Sigmoid colon (tissue), 7 donors: ENCODE measurements around the gene HK1. TPM values are rescaled to one million over a fixed set of nuclear protein-coding genes. Genes with fewer than 3 reads are reported as not detected.

Experiments
- DNase-seq: peaks from one replicate; pipeline ENCODE4 v3.0.0-alpha.2; 2019
- H3K27ac ChIP-seq, 4 donors: fragments of 200-600 bp; sonication (generic); one replicate each; pipeline ENCODE4 v1.5.1; 2016 to 2019; ENCODE audit warnings: mild to moderate bottlenecking in 1 of 4
- H3K27me3 ChIP-seq, 3 donors: fragments of 200-600 bp; sonication (generic); one replicate each; pipeline ENCODE4 v1.5.1; 2019; ENCODE audit warnings: mild to moderate bottlenecking in 1 of 3
- H3K36me3 ChIP-seq, 4 donors: fragments of 200-600 bp; sonication (generic); one replicate each; pipeline ENCODE4 v1.5.1; 2016 to 2019
- H3K4me1 ChIP-seq, 4 donors: fragments of 200-600 bp; sonication (generic); one replicate each; pipeline ENCODE4 v1.5.1; 2017 to 2019
- H3K4me3 ChIP-seq, 4 donors: fragments of 200-600 bp; sonication (generic); one replicate each; pipeline ENCODE4 v1.5.1; 2017 to 2019; ENCODE audit warnings: mild to moderate bottlenecking in 2 of 4, moderate library complexity in 1 of 4
- H3K9me3 ChIP-seq, 4 donors: fragments of 200-600 bp in 3 of 4; sonication (generic) in 3 of 4; one replicate each; pipeline versions ENCODE4 v1.5.1 to v1.6.1; 2013 to 2019
- EP300 ChIP-seq, 4 donors: sonication (generic); formaldehyde crosslinking; IDR thresholded peaks; one replicate each; pipeline ENCODE4 v1.6.1; 2017; ENCODE audit warnings: antibody characterized with exemption in 4 of 4
- POLR2A ChIP-seq, 2 donors: fragments of 450-650 bp; IDR thresholded peaks; one replicate each; pipeline ENCODE4 v1.6.1; 2016; ENCODE audit warnings: antibody characterized with exemption in 2 of 2, mild to moderate bottlenecking in 2 of 2, moderate library complexity in 2 of 2
- POLR2AphosphoS5 ChIP-seq, 4 donors: sonication (generic); formaldehyde crosslinking; IDR thresholded peaks; one replicate each; pipeline ENCODE4 v1.6.1; 2017; ENCODE audit warnings: antibody characterized with exemption in 4 of 4
- WGBS, 2 donors: extraction: QIAGEN DNeasy Blood & Tissue Kit; methylation state at CpG; one replicate each; pipeline ENCODE4 v1.1.7; 2013; 5-methylcytosine and 5-hydroxymethylcytosine counted together
- intact Hi-C: fragments of 100-400 bp; cut with DNase I; formaldehyde crosslinking; loops from one replicate; pipeline ENCODE4 v1.15.1; 2023
- polyA plus RNA-seq, 3 donors: library from polyadenylated mRNA; stranded (reverse); fragments of 200-250 nt; gene quantifications; one replicate each; pipeline ENCODE4 v1.2.3, GENCODE V29; 2013
- total RNA-seq, 4 donors: library from RNA; depleted of rRNA; stranded (reverse); fragments of >200 nt; gene quantifications; one replicate each; pipeline ENCODE4 v1.1.0, GENCODE V29; 2016
- TF ChIP-seq, protein P1 (sequence below), 4 experiments: fragments of 450-650 bp in 3 of 4; fragments of 200-600 bp in 1 of 4; IDR thresholded peaks; one replicate each; pipeline ENCODE4 v1.5.1; 2016 to 2019; ENCODE audit warnings: antibody characterized with exemption in 4 of 4, mild to moderate bottlenecking in 3 of 4, moderate library complexity in 2 of 4
- donor health status: healthy with polysubstance abuse.
- donor health status: Bipolar disorder and iron deficiency.
- donor health status: healthy.

HK1 gene
- total and polyA plus RNA-seq, 7 donors: 23.4 to 74.9 (median 65.8) TPM

- no peak for TF ChIP-seq POLR2AphosphoS5 (IDR thresholded peaks at IDR 0.05)
- TF ChIP-seq, protein P1, sequence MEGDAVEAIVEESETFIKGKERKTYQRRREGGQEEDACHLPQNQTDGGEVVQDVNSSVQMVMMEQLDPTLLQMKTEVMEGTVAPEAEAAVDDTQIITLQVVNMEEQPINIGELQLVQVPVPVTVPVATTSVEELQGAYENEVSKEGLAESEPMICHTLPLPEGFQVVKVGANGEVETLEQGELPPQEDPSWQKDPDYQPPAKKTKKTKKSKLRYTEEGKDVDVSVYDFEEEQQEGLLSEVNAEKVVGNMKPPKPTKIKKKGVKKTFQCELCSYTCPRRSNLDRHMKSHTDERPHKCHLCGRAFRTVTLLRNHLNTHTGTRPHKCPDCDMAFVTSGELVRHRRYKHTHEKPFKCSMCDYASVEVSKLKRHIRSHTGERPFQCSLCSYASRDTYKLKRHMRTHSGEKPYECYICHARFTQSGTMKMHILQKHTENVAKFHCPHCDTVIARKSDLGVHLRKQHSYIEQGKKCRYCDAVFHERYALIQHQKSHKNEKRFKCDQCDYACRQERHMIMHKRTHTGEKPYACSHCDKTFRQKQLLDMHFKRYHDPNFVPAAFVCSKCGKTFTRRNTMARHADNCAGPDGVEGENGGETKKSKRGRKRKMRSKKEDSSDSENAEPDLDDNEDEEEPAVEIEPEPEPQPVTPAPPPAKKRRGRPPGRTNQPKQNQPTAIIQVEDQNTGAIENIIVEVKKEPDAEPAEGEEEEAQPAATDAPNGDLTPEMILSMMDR (IDR thresholded peaks at IDR 0.05): no peak
- TF ChIP-seq POLR2A (IDR thresholded peaks at IDR 0.05): no peak
- TF ChIP-seq EP300 (IDR thresholded peaks at IDR 0.05): no peak
- H3K27ac ChIP-seq: no peak overlapping the region
- no peaks in the 10 kb centered on the region for H3K27me3 ChIP-seq
- no peak overlapping the region for H3K4me3 ChIP-seq
- 88 to 89% methylated on average over 3 of the region's 3 CpGs for WGBS, 2 donors
- H3K36me3 ChIP-seq: no peaks in the 10 kb centered on the region
- no peaks in the 10 kb centered on the region for H3K9me3 ChIP-seq
- H3K4me1 ChIP-seq: no peaks in the 10 kb centered on the region
- intact Hi-C loops: no loop called here
- DNase-seq: no peak
Measured at GRCh38 chr10:69253171-69253570, 25.1 kb upstream of the HK1 start.

DNA sequence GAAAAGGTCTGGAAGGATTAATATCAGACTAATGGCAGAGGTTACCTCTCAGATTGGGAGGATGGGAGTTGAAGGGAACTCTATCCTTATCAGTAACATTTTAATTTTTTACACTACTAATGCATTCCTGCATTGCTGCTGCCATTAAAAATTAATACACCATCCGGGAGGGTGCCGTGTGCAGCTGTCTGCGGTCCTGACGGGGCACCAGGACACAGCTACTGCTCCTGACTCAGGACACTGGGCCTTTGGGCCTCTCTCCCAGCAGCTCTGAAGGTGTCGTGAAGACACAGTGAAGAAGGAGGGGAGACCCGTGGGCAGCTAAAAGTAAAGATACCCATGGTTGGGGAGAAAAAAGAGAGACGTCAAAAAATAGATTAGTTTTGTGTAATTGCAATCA lies 23.4 kb upstream of the HK1 start:
- intact Hi-C loops: no loop called here
- no peak for DNase-seq
- 72 to 81% methylated on average over 7 of the region's 7 CpGs for WGBS, 2 donors
- Histone ChIP-seq H3K27me3 (no peaks in the 10 kb centered on the region), H3K27ac (no peak overlapping the region), H3K4me1 (peaks cover 0 to 7% (median 2%) of the 10 kb centered on the region in 4 donors), H3K36me3 (no peaks in the 10 kb centered on the region), H3K9me3 (no peaks in the 10 kb centered on the region), H3K4me3 (no peak overlapping the region)
- no peak for TF ChIP-seq POLR2AphosphoS5 (IDR thresholded peaks at IDR 0.05)
- no peak for TF ChIP-seq POLR2A (IDR thresholded peaks at IDR 0.05)
- no peak for TF ChIP-seq EP300 (IDR thresholded peaks at IDR 0.05)
- TF ChIP-seq, protein P1 (IDR thresholded peaks at IDR 0.05): no peak

- no peak for DNase-seq
- intact Hi-C loops: no loop called here
- Histone ChIP-seq H3K27me3 (no peaks in the 10 kb centered on the region), H3K36me3 (no peaks in the 10 kb centered on the region), H3K4me1 (peaks cover 0 to 15% (median 4%) of the 10 kb centered on the region in 4 donors), H3K4me3 (no peak overlapping the region), H3K27ac (no peak overlapping the region), H3K9me3 (no peaks in the 10 kb centered on the region)
- WGBS, 2 donors: 67 to 92% methylated on average over 3 of the region's 3 CpGs
- no peak for TF ChIP-seq EP300 (IDR thresholded peaks at IDR 0.05)
- peak in 3 of 4 donors; percentile 52 to 61 (median 54) for TF ChIP-seq POLR2AphosphoS5 (IDR thresholded peaks at IDR 0.05)
Measured at GRCh38 chr10:69259547-69260243, 18.6 kb upstream of the HK1 start.

- intact Hi-C loops: no loop called here
- TF ChIP-seq, protein P1 (IDR thresholded peaks at IDR 0.05): no peak
- Histone ChIP-seq H3K36me3 (no peaks in the 10 kb centered on the region), H3K27me3 (no peaks in the 10 kb centered on the region), H3K4me1 (peaks cover 0 to 15% (median 4%) of the 10 kb centered on the region in 4 donors), H3K9me3 (no peaks in the 10 kb centered on the region), H3K27ac (no peak overlapping the region), H3K4me3 (no peak overlapping the region)
- no peak for DNase-seq
- 93 to 96% methylated on average over 8 of the region's 8 CpGs for WGBS, 2 donors
Measured at GRCh38 chr10:69261184-69261583, 17.1 kb upstream of the HK1 start.

GRCh38 chr10:69262292-69262751 lies 16.0 kb upstream of the HK1 start:
- DNase-seq: no peak
- Histone ChIP-seq H3K27me3 (no peaks in the 10 kb centered on the region), H3K27ac (no peak overlapping the region), H3K36me3 (no peaks in the 10 kb centered on the region), H3K4me3 (no peak overlapping the region), H3K9me3 (no peaks in the 10 kb centered on the region), H3K4me1 (peaks cover 0 to 15% (median 4%) of the 10 kb centered on the region in 4 donors)
- WGBS, 2 donors: 74 to 85% methylated on average over 3 of the region's 3 CpGs
- TF ChIP-seq POLR2AphosphoS5 (IDR thresholded peaks at IDR 0.05): no peak
- TF ChIP-seq POLR2A (IDR thresholded peaks at IDR 0.05): no peak
- TF ChIP-seq, protein P1 (IDR thresholded peaks at IDR 0.05): no peak
- TF ChIP-seq EP300 (IDR thresholded peaks at IDR 0.05): no peak
- intact Hi-C loops: no loop called here
